Esophagus squamous epithelium (tissue), 4 donors: ENCODE data around the gene C16orf54.
"Not testable (repeated sequence)": the region's sequence is repeated elsewhere in the genome, so short reads cannot be mapped to it uniquely, and the experiment has no call there.

ENCODE experiments used
- POLR2A ChIP-seq, 4 donors: fragments of 450-650 bp; IDR thresholded peaks; one replicate each; pipeline ENCODE4 v1.6.1; 2017; ENCODE audit warnings: antibody characterized with exemption in 4 of 4, mild to moderate bottlenecking in 4 of 4, moderate library complexity in 3 of 4
- TF ChIP-seq, protein P1 (sequence below), 6 experiments: fragments of 450-650 bp in 4 of 6; fragments of 200-600 bp in 2 of 6; sonication (generic) in 2 of 6; IDR thresholded peaks; one replicate each; pipeline ENCODE4 v1.5.1; 2016 to 2019; ENCODE audit warnings: antibody characterized with exemption in 6 of 6, mild to moderate bottlenecking in 4 of 6, moderate library complexity in 4 of 6

DNA sequence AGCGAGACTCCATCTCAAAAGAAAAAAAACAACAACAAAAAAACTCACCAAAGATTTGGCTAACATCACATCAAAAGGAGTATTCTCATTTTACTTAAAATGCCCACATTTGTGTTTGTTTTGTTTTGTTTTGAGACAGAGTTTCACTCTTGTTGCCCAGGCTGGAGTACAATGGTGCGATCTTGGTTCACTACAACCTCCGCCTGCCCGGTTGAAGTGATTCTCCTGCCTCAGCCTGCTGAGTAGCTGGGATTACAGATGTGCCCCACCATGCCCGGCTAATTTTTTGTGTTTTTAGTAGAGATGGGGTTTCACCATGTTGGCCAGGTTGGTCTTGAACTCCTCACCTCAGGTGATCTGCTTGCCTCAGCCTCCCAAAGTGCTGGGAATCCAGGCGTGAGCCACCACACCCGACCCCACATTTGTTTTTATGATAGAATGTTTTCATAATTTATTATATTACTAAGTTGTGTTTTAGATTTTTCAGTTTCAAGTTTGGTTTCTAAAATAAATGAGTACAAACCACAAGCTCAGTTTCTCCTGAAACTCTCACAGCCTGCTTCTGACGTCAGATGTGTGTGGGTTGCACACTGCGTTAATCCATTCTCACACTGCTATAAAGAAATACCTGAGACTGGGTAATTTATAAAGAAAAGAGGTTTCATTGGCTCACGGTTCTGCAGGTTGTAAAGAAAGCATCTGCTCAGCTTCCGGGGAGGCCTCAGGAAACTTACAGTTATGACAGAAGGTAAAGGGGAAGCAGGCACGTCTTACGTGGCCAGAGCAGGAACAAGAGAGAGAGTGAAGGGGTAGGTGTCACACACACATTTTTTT lies 13.8 kb downstream of the C16orf54 start:
- TF ChIP-seq POLR2A (IDR thresholded peaks at IDR 0.05) = not testable (repeated sequence)
- TF ChIP-seq, protein P1, sequence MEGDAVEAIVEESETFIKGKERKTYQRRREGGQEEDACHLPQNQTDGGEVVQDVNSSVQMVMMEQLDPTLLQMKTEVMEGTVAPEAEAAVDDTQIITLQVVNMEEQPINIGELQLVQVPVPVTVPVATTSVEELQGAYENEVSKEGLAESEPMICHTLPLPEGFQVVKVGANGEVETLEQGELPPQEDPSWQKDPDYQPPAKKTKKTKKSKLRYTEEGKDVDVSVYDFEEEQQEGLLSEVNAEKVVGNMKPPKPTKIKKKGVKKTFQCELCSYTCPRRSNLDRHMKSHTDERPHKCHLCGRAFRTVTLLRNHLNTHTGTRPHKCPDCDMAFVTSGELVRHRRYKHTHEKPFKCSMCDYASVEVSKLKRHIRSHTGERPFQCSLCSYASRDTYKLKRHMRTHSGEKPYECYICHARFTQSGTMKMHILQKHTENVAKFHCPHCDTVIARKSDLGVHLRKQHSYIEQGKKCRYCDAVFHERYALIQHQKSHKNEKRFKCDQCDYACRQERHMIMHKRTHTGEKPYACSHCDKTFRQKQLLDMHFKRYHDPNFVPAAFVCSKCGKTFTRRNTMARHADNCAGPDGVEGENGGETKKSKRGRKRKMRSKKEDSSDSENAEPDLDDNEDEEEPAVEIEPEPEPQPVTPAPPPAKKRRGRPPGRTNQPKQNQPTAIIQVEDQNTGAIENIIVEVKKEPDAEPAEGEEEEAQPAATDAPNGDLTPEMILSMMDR (IDR thresholded peaks at IDR 0.05) = not testable (repeated sequence)
